BLaER1 treated with 17β-estradiol and CSF1 and Interleukin-3, amounts not matched to agents 10 nM and 100 nM (cell line): ENCODE data around the gene PTPRK.

Source experiments
- H3K27ac ChIP-seq, 11 experiments: shearing (Covaris generic); formaldehyde crosslinking; 2 replicates each; pipeline ENCODE4 v1.8.1; 2022
- H3K27me3 ChIP-seq, 11 experiments: shearing (Covaris generic); formaldehyde crosslinking; 2 replicates each; pipeline ENCODE4 v1.8.1; 2022
- H3K36me3 ChIP-seq, 11 experiments: shearing (Covaris generic); formaldehyde crosslinking; 2 replicates each; pipeline ENCODE4 v1.8.1; 2022
- H3K4me1 ChIP-seq, 10 experiments: shearing (Covaris generic); formaldehyde crosslinking; 2 replicates each; pipeline ENCODE4 v1.8.1; 2022
- H3K4me2 ChIP-seq, 11 experiments: shearing (Covaris generic); formaldehyde crosslinking; 2 replicates each; pipeline ENCODE4 v1.8.1; 2022
- H3K4me3 ChIP-seq, 10 experiments: shearing (Covaris generic); formaldehyde crosslinking; 2 replicates each; pipeline ENCODE4 v1.8.1; 2022
- H3K9ac ChIP-seq, 11 experiments: shearing (Covaris generic); formaldehyde crosslinking; 2 replicates each; pipeline ENCODE4 v1.8.1; 2022
- H3K9me3 ChIP-seq, 11 experiments: shearing (Covaris generic); formaldehyde crosslinking; replicated peaks in 1 of 11; 2 replicates each; pipeline ENCODE4 v1.8.1; 2022
- H4K20me1 ChIP-seq, 11 experiments: shearing (Covaris generic); formaldehyde crosslinking; 2 replicates each; pipeline ENCODE4 v1.8.1; 2022
- Cebpa-rat ChIP-seq, 11 experiments: shearing (Covaris generic); IDR thresholded peaks; 2 replicates each; pipeline ENCODE4 v1.8.1; 2022

The PTPRK gene

GRCh38 chr6:128508588-128509296 lies 11.7 kb downstream of the PTPRK start:
- Histone ChIP-seq H4K20me1 (no peaks in the 10 kb centered on the region), H3K27ac (no peak overlapping the region), H3K36me3 (no peaks in the 10 kb centered on the region), H3K4me3 (no peak overlapping the region), H3K9ac (no peak overlapping the region), H3K4me1 (peaks cover 0 to 11% (median 8%) of the 10 kb centered on the region in 10 experiments; a peak in 12 of 20 replicates), H3K9me3 (no peaks in the 10 kb centered on the region), H3K27me3 (no peaks in the 10 kb centered on the region), H3K4me2 (no peak overlapping the region)
- no peak for TF ChIP-seq Cebpa-rat (IDR thresholded peaks at IDR 0.05)

- Histone ChIP-seq H3K4me2 (no peak overlapping the region), H3K9me3 (no peaks in the 10 kb centered on the region), H3K27ac (no peak overlapping the region), H3K27me3 (no peaks in the 10 kb centered on the region), H4K20me1 (no peaks in the 10 kb centered on the region), H3K9ac (no peak overlapping the region), H3K36me3 (no peaks in the 10 kb centered on the region), H3K4me3 (no peak overlapping the region), H3K4me1 (peaks cover 0 to 11% (median 8%) of the 10 kb centered on the region in 10 experiments; a peak in 12 of 20 replicates)
- TF ChIP-seq Cebpa-rat (IDR thresholded peaks at IDR 0.05): no peak
Observed at GRCh38 chr6:128507337-128508310, 12.8 kb downstream of the PTPRK start.

- Histone ChIP-seq H3K9ac (no peak overlapping the region), H3K36me3 (no peaks in the 10 kb centered on the region), H3K9me3 (no peaks in the 10 kb centered on the region), H3K4me3 (no peak overlapping the region), H3K4me2 (peak overlapping the region in 5 of 11 experiments; percentile 21 to 38 (median 23); a peak in 4 of 22 replicates), H4K20me1 (no peaks in the 10 kb centered on the region), H3K27me3 (no peaks in the 10 kb centered on the region), H3K27ac (no peak overlapping the region), H3K4me1 (peaks cover 0 to 11% (median 8%) of the 10 kb centered on the region in 10 experiments; a peak in 12 of 20 replicates)
- TF ChIP-seq Cebpa-rat (IDR thresholded peaks at IDR 0.05): no peak
Observed at GRCh38 chr6:128505603-128506002, 14.8 kb downstream of the PTPRK start.

GRCh38 chr6:128504003-128504654 lies 16.3 kb downstream of the PTPRK start:
- Histone ChIP-seq H3K9me3 (no peaks in the 10 kb centered on the region), H3K4me3 (no peak overlapping the region), H3K9ac (no peak overlapping the region), H3K27me3 (no peaks in the 10 kb centered on the region), H3K4me1 (peaks cover 6 to 15% (median 8%) of the 10 kb centered on the region in 10 experiments; a peak in 13 of 20 replicates), H3K4me2 (no peak overlapping the region), H4K20me1 (no peaks in the 10 kb centered on the region), H3K36me3 (no peaks in the 10 kb centered on the region), H3K27ac (no peak overlapping the region)
- no peak for TF ChIP-seq Cebpa-rat (IDR thresholded peaks at IDR 0.05)

DNA sequence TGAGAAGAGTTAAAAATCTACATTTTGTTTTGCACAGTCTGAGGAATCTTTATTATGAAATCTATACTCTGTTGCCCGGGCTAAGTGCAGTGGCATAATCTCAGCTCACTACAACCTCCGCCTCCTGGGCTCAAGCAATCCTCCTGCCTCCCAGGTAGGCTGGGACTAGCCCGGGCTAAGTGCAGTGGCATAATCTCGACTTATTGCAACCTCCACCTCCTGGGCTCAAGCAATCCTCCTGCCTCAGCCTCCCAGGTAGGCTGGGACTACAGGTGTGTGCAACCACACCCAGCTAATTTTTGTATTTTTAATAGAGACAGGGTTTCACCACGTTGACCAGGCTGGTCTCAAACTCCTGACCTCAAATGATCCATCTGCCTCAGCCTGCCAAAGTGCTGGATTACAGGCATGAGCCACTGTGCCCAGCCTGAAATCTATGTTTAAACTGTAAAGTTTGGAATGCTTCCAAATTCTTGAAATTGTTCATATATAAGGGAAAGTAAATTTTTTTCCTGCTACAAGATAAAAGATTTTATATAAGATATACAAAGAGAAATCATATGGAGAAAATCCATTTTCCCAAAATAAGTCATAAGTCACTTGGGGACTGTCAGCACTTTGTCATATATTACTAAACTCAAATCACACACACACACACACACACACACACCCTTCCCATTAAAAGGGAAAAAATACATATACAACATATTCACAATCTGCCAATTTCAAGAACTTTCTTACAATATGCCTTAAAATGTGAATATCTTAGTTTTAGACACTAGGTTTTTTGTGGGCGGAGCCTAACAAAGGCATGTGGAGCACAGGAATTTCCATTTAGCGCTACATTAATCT lies 19.4 kb downstream of the PTPRK start:
- Histone ChIP-seq H3K4me1 (peaks cover 6 to 16% (median 11%) of the 10 kb centered on the region in 10 experiments; a peak in 14 of 20 replicates), H3K9ac (no peak overlapping the region), H3K27me3 (no peaks in the 10 kb centered on the region), H3K27ac (no peak overlapping the region), H4K20me1 (no peaks in the 10 kb centered on the region), H3K9me3 (no peaks in the 10 kb centered on the region), H3K4me3 (no peak overlapping the region), H3K4me2 (no peak overlapping the region), H3K36me3 (no peaks in the 10 kb centered on the region)
- no peak for TF ChIP-seq Cebpa-rat (IDR thresholded peaks at IDR 0.05)

GRCh38 chr6:128500014-128500413 lies 20.4 kb downstream of the PTPRK start:
- no peak for TF ChIP-seq Cebpa-rat (IDR thresholded peaks at IDR 0.05)

DNA sequence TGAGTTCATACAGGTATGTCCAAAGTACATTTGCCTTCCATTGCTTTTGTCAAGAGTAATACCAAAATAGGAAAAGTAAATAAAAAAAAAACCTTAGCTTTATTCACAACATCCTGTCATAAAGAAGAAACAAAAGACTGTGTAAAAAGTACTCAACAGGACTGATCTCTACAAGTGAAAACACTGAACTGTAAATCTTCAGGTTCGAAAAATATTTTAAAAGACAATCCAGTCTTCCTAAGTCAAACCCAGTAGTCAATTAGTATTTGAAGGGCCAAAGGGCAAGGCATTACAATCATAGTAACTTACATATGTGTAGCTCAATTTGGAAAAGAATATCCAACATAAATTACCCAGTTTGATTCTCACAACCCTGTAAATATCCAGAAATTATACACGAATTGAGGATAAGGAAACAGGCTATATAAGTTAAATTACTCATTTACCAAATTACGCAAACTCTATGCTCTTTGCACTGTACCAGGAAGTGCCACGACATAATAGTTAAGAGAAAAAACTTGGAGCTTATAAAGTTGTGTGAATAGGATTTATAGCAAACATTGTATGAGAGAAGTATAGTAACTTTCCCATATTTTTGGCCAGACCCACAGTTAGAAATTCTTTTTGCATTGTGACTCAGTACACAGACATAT lies 21.2 kb downstream of the PTPRK start:
- no peak overlapping the region for H3K9ac ChIP-seq
- H3K27me3 ChIP-seq: no peaks in the 10 kb centered on the region
- H3K4me1 ChIP-seq: peaks cover 9 to 19% (median 15%) of the 10 kb centered on the region in 10 experiments; a peak in 16 of 20 replicates
- no peak for TF ChIP-seq Cebpa-rat (IDR thresholded peaks at IDR 0.05)
- H3K27ac ChIP-seq: no peak overlapping the region
- H4K20me1 ChIP-seq: no peaks in the 10 kb centered on the region
- H3K9me3 ChIP-seq: no peaks in the 10 kb centered on the region
- no peaks in the 10 kb centered on the region for H3K36me3 ChIP-seq
- H3K4me2 ChIP-seq: no peak overlapping the region; a peak in 1 of 22 replicates
- H3K4me3 ChIP-seq: no peak overlapping the region

More at GRCh38 chr6:128500014-128500413, 20.4 kb downstream of the PTPRK start:
- H3K9me3 ChIP-seq: no peaks in the 10 kb centered on the region
- H3K27ac ChIP-seq: no peak overlapping the region
- no peaks in the 10 kb centered on the region for H3K36me3 ChIP-seq
- H3K27me3 ChIP-seq: no peaks in the 10 kb centered on the region
- H3K9ac ChIP-seq: no peak overlapping the region
- no peaks in the 10 kb centered on the region for H4K20me1 ChIP-seq
- H3K4me2 ChIP-seq: no peak overlapping the region
- H3K4me3 ChIP-seq: no peak overlapping the region
- H3K4me1 ChIP-seq: peaks cover 8 to 15% (median 10%) of the 10 kb centered on the region in 10 experiments; a peak in 17 of 20 replicates

DNA sequence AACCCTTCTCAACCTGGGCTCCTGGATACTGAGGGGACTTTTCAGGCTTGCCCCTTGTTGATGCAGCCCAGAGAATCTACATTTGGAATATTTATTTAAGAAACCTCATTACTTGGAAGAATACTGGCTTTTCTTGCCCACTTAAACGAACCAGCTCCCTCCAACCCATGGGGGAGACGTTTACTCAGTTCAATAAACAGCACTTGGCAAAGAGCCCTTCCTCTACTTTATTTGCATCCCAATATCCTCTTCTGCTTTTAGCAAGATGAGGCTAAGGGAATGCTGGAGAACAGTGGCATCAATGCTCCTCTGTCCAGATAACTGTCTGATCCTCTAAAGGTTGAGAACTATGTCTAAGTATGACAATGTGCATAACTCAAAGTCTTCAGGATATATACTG lies 22.2 kb downstream of the PTPRK start:
- no peaks in the 10 kb centered on the region for H3K36me3 ChIP-seq
- H3K27me3 ChIP-seq: no peaks in the 10 kb centered on the region
- H3K4me1 ChIP-seq: peaks cover 14 to 29% (median 23%) of the 10 kb centered on the region in 10 experiments
- no peak overlapping the region for H3K9ac ChIP-seq
- H4K20me1 ChIP-seq: no peaks in the 10 kb centered on the region
- H3K4me3 ChIP-seq: no peak overlapping the region
- TF ChIP-seq Cebpa-rat (IDR thresholded peaks at IDR 0.05): no peak
- no peak overlapping the region for H3K4me2 ChIP-seq
- H3K27ac ChIP-seq: no peak overlapping the region
- H3K9me3 ChIP-seq: no peaks in the 10 kb centered on the region
